Natural killer cell treated with Interleukin-12 subunit alpha and Interleukin-12 subunit beta and Interleukin-15 and Interleukin-18, amount 100 ng/mL, for 72 hours (primary cell): ENCODE data around the gene PPM1H. TPM values are rescaled to one million over a fixed set of nuclear protein-coding genes. Genes with fewer than 3 reads are reported as not detected.
"Not testable (repeated sequence)": the region's sequence is repeated elsewhere in the genome, so short reads cannot be mapped to it uniquely, and the experiment has no call there.

ENCODE experiments used
- ATAC-seq, 2 donors: fragments of 150-1000 bp; cut with Tn5 transposase in 1 of 2; sonication (Bioruptor Pico), chemical (Tn5 transposase) in 1 of 2; 2 replicates each; pipeline ENCODE4 v1.10.0; 2021
- DNase-seq: peaks from one replicate; pipeline ENCODE4 v3.0.0; 2022; ENCODE audit warnings: low spot score
- H3K27ac Mint-ChIP-seq, 2 donors: 1 replicate in 1 of 2; 2 replicates in 1 of 2; pipeline ENCODE4 v1.8.0; 2022; ENCODE audit warnings: mixed read lengths in 2 of 2, mild to moderate bottlenecking in 1 of 2, moderate library complexity in 1 of 2
- H3K27me3 Mint-ChIP-seq, 2 donors: 1 replicate in 1 of 2; 2 replicates in 1 of 2; pipeline ENCODE4 v1.8.0; 2022; ENCODE audit warnings: mixed read lengths in 2 of 2
- H3K36me3 Mint-ChIP-seq: one replicate; pipeline ENCODE4 v1.8.0; 2022; ENCODE audit warnings: mixed read lengths
- H3K4me1 Mint-ChIP-seq, 2 donors: 1 replicate in 1 of 2; 2 replicates in 1 of 2; pipeline ENCODE4 v1.8.0; 2022; ENCODE audit warnings: low read depth in 2 of 2, mixed read lengths in 2 of 2, mild to moderate bottlenecking in 1 of 2
- H3K4me3 Mint-ChIP-seq: one replicate; pipeline ENCODE4 v1.8.0; 2022; ENCODE audit warnings: mixed read lengths
- H3K9me3 Mint-ChIP-seq: 2 replicates; pipeline ENCODE4 v1.8.0; 2022; ENCODE audit warnings: mixed read lengths
- total RNA-seq, 2 donors: library from RNA; stranded (reverse); gene quantifications; one replicate each; pipeline ENCODE4 v1.2.3, GENCODE V29; 2022

PPM1H gene, protein sequence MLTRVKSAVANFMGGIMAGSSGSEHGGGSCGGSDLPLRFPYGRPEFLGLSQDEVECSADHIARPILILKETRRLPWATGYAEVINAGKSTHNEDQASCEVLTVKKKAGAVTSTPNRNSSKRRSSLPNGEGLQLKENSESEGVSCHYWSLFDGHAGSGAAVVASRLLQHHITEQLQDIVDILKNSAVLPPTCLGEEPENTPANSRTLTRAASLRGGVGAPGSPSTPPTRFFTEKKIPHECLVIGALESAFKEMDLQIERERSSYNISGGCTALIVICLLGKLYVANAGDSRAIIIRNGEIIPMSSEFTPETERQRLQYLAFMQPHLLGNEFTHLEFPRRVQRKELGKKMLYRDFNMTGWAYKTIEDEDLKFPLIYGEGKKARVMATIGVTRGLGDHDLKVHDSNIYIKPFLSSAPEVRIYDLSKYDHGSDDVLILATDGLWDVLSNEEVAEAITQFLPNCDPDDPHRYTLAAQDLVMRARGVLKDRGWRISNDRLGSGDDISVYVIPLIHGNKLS
- total RNA-seq, result under 1 TPM in 1 of 2 donors, not detected in 1; 0.38 TPM

DNA sequence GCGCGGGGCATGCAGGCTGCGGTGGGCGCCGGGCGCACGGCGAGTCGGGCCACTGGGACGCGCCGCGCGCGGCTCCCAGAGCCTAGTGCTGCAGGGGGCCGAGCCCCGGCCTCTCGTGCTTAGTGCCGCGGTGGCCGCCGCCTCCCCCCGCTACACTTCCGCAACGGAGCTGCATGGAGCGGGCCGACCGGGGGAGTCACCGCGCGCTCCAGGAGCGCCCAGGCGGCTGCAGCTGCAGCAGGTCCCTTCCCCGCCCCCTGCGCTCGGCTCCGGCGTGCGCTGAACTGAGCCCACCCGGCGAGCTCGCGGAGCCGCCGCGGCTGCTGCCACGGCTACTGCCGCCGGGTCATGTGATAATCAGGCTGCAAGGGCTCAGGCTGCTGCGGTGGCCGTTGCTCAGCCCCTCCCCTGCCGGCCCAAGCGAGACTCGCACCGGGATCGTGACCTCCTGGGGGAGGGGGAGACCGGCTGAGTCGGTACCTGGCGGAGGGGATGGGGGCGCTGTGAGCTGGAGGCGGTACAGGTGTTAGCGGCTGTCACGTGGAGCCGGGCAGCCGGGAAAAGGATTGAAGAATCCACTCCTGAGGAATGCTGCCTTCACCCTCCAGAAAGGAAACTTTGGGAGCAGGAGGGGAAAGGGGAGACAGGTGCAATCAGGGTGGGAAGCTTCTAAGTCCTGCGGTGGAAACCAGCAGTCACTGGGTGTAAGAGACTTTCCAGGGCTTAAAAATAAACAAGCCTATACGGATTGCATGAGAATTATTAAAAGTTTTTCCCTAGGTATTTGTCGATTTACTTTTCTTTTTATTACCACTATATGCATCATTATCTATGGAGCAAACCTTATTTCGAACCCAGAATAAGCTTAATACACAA lies at the start of gene PPM1H:
Gene PPM1H, minus strand, starts transcription at position 352 of the 876 bp plus-strand sequence. CDS start 414 bp downstream, outside the sequence.
- H3K4me3 Mint-ChIP-seq, result peak within 1 kb of the TSS; percentile 81
- peaks cover 3% of the 10 kb centered on the region for H3K9me3 Mint-ChIP-seq
- peak within 1 kb of the TSS in 1 of 2 donors; percentile 27 for H3K27ac Mint-ChIP-seq
- ATAC-seq (peak; percentile 81 to 85), DNase-seq (no peak)
- peaks cover 11% of the 10 kb centered on the region in 2 donors for H3K4me1 Mint-ChIP-seq
- no peaks in the 10 kb centered on the region for H3K36me3 Mint-ChIP-seq
- peaks cover 21 to 25% of the 10 kb centered on the region in 2 donors for H3K27me3 Mint-ChIP-seq

DNA sequence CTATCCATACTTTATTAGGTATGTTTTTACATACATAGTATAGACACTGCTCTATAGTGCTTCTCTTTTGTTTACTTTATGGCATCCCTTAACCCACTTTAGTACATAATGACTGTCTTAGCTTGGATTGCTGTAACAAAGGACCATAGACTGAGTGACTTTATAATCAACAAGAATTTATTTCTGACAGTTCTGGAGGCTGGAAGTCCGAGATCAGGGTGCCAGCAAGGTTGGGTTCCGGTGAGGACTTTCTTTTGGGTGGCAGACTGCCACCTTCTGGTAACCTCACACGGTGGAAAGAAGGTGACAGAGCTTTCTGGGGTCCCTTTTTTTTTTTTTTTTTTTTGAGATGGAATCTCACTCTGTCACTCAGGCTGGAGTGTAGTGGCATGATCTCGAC lies 48.6 kb upstream of the PPM1H start:
- H3K27me3 Mint-ChIP-seq, result peaks cover 0 to 6% of the 10 kb centered on the region in 2 donors
- ATAC-seq (no peak), DNase-seq (no peak)
- H3K36me3 Mint-ChIP-seq, result no peaks in the 10 kb centered on the region
- H3K4me1 Mint-ChIP-seq, result no peaks in the 10 kb centered on the region
- H3K4me3 Mint-ChIP-seq, result no peak overlapping the region
- peaks cover 3% of the 10 kb centered on the region for H3K9me3 Mint-ChIP-seq
- no peak overlapping the region for H3K27ac Mint-ChIP-seq

DNA sequence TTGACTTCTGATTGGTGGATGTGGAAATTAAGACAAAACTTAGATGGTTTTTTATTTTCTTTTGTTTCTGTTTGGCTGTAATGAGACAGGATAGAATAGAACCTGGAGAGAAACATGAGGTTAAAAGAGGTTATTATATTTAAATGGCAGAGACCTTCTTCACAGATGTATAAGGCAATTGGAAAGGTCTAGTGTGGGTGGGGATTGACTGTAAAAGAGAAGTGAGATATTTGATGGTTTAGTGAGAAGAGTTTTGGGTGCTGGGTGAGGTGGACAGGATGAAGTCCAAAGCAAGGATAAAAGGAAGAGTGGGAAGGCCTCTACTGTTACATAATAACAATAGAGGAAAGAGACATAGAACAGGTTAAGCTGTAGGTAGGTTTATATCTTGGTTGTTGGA lies 43.8 kb upstream of the PPM1H start:
- H3K27me3 Mint-ChIP-seq, result no peaks in the 10 kb centered on the region
- H3K27ac Mint-ChIP-seq, result no peak overlapping the region
- no peaks in the 10 kb centered on the region for H3K4me1 Mint-ChIP-seq
- no peaks in the 10 kb centered on the region for H3K36me3 Mint-ChIP-seq
- ATAC-seq (no peak), DNase-seq (no peak)
- H3K4me3 Mint-ChIP-seq, result no peak overlapping the region
- H3K9me3 Mint-ChIP-seq, result no peaks in the 10 kb centered on the region

DNA sequence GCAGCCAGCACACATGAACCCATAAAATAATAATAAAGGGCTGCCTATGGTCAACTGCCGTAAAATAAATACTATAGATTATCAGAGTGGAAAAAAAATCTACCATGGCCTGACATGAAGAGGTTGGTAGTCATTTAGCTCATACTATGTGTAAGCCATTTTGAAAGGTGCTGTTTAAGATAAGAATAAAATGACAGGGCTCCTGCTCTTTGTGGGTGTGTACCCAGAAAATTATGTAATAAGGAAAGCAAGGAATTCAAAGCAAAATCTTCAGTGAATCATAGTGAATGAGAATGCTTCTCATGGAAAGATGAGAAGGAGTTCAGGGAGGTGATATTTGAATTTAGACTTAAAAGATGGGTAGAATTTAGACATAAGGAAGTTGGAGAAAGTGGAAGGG lies 42.9 kb upstream of the PPM1H start:
- Mint-ChIP-seq H3K27ac (no peak overlapping the region), H3K36me3 (no peaks in the 10 kb centered on the region), H3K4me3 (no peak overlapping the region), H3K27me3 (no peaks in the 10 kb centered on the region), H3K4me1 (no peaks in the 10 kb centered on the region), H3K9me3 (no peaks in the 10 kb centered on the region)
- ATAC-seq (no peak), DNase-seq (no peak)

DNA sequence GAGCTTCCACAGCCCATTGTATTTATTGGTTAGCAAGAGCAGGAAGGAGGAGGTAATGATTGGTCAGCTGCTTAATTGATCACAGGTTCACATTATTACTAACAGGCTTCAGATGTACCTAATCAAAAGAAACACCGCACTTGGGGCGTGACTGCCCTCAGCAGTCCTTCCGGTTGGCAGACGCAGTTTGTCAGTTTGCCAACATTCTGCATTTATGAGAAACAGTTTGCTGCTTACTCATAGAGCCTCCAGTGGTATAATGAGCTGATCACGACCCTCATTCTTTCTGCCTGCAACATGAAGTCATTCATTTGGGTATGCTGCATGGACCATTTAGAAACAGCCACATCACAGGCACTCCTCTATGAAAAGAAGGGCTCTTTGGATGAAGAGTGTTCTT lies 42.5 kb upstream of the PPM1H start:
- no peaks in the 10 kb centered on the region for H3K9me3 Mint-ChIP-seq
- no peak overlapping the region for H3K4me3 Mint-ChIP-seq
- no peak overlapping the region for H3K27ac Mint-ChIP-seq
- DNase-seq (no peak), ATAC-seq (no peak)
- H3K36me3 Mint-ChIP-seq, result no peaks in the 10 kb centered on the region
- no peaks in the 10 kb centered on the region for H3K4me1 Mint-ChIP-seq
- H3K27me3 Mint-ChIP-seq, result no peaks in the 10 kb centered on the region

DNA sequence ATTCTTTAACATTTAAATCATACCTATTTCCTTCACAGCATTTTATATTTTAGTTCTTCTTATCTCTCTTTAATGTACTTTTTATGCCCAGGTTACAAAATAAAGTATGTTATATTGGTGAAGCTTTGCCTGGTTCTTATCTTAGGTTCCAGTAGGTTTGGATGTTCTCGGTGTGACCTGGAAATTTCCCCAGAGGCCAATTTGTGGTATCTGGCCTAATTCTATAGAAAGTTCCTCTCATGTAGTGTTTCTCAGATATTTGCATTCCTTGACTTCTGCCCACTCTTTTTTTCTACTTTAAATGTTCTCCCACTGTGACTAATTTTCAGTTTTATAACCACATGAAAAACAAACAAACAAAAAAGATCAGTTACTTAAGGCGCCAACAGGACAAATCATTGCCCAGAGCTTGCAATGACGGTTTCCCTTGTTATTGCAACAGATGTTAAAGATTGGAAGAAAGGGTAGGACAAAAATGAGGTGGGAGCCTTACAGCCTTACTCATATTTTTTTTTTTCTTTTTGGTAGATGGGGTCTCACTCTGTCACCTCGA lies 41.2 kb upstream of the PPM1H start:
- no peaks in the 10 kb centered on the region for H3K27me3 Mint-ChIP-seq
- H3K4me1 Mint-ChIP-seq, result no peaks in the 10 kb centered on the region
- no peaks in the 10 kb centered on the region for H3K36me3 Mint-ChIP-seq
- H3K9me3 Mint-ChIP-seq, result no peaks in the 10 kb centered on the region
- DNase-seq (no peak), ATAC-seq (no peak)
- H3K27ac Mint-ChIP-seq, result no peak overlapping the region
- H3K4me3 Mint-ChIP-seq, result no peak overlapping the region

DNA sequence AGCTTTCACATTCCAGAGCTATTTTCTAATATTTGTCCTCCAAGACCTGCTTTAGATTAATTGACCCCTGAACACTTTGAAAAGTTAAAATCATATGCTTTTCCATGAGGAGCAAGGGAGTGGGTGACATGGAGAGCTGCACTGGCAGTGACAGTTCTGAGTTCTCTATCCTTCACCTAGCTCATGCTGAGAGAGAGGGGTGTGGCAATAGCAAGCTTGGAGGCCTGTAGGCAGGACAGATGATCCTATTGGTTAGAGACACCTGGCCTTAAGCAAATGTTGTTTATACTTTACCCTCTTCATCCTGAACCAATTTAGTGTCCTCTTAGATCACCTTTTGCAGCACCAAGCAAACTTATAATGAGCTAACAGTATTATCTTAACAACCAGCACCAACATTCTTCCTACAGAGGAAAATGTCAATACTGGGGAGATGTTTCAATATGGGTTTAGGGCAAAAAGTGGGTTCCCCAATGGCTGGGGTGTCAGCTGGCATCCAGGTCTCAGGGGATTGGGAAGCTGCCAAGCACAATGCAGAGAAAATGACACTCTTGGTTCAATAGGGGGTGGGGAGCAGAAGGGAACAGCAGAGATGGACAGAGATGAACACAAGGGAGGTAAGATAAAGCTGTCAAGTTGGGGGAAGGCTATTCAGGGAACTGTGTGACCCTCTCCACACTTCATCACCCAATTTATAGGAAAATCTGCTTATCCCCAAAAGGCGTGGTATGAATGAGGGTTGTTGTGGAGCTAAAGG lies 37.0 kb upstream of the PPM1H start:
- Mint-ChIP-seq H3K4me3 (no peak overlapping the region), H3K4me1 (no peaks in the 10 kb centered on the region), H3K27ac (no peak overlapping the region), H3K9me3 (no peaks in the 10 kb centered on the region), H3K36me3 (no peaks in the 10 kb centered on the region), H3K27me3 (no peaks in the 10 kb centered on the region)
- DNase-seq (no peak), ATAC-seq (no peak)

DNA sequence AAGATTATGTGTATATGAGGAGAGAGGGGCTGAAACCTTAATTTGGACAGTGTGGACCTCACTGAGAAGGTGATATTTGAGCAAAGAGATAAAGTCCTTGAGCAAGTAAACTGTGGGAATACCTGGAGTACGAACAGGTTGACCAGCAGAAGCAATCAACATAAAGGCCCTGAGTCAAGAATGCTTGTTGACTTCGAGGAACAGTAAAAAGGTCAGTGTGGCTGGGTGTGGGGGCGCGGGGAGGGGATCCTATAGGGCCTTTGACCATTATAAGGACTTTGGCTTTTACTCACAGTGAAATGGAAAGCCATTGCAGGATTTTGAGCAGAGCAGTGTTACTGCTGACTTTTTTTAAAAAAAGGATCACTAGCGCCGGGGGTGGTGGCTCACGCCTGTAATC lies 34.7 kb upstream of the PPM1H start:
- Mint-ChIP-seq H3K27ac (no peak overlapping the region), H3K9me3 (no peaks in the 10 kb centered on the region), H3K4me3 (no peak overlapping the region), H3K36me3 (no peaks in the 10 kb centered on the region), H3K4me1 (no peaks in the 10 kb centered on the region), H3K27me3 (no peaks in the 10 kb centered on the region)
- DNase-seq (no peak), ATAC-seq (no peak)

DNA sequence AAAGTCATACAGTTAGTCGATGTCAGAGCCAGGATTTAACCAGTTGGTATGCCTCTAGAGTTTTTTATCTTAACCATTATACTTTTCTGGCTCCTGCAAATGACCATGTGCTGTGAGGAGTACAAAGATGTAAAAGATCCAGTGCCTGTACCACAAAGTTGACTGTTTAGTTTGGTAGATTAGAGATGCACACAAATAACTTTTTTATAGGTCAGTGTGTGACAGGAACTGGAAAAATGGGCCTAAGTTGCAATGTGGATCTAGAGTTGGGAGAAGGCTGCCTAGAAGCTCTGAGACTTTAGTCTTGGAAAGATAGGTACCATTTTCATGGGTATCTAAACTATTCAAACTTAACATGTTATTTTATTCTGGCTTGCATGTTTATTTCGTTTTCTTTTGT lies 32.8 kb upstream of the PPM1H start:
- DNase-seq, result no peak
- H3K27me3 Mint-ChIP-seq, result no peaks in the 10 kb centered on the region
- ATAC-seq, result no peak
- H3K27ac Mint-ChIP-seq, result no peak overlapping the region
- no peaks in the 10 kb centered on the region for H3K36me3 Mint-ChIP-seq
- H3K4me3 Mint-ChIP-seq, result no peak overlapping the region
- H3K4me1 Mint-ChIP-seq, result no peaks in the 10 kb centered on the region
- no peaks in the 10 kb centered on the region for H3K9me3 Mint-ChIP-seq

DNA sequence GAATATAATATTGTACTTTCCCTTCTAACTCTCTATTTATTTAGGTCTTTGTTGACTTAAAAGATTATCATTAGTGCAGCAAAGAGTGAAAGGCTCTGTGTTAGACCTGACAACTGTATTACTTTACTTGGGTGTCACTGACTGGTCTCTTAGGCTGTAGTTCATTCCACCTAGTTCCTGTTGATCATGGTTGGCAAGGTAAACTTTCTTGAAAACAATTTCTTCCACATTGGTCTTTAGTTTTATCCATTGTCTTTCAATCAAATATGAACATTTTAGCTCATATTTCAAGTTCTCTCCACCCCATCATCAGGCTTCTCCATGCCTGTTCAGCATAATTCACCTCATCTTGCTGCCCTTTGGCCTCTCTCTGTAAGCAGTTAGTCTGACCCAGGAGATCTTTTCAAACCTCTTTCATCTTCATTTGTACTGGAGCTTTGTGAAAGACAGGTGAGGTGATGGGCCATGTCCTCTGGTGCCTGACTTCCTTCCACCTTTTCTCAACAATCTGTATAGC lies 32.1 kb upstream of the PPM1H start:
- Mint-ChIP-seq H3K27ac (no peak overlapping the region), H3K36me3 (no peaks in the 10 kb centered on the region), H3K4me1 (no peaks in the 10 kb centered on the region), H3K4me3 (no peak overlapping the region), H3K9me3 (no peaks in the 10 kb centered on the region), H3K27me3 (no peaks in the 10 kb centered on the region)
- DNase-seq (no peak), ATAC-seq (no peak)

DNA sequence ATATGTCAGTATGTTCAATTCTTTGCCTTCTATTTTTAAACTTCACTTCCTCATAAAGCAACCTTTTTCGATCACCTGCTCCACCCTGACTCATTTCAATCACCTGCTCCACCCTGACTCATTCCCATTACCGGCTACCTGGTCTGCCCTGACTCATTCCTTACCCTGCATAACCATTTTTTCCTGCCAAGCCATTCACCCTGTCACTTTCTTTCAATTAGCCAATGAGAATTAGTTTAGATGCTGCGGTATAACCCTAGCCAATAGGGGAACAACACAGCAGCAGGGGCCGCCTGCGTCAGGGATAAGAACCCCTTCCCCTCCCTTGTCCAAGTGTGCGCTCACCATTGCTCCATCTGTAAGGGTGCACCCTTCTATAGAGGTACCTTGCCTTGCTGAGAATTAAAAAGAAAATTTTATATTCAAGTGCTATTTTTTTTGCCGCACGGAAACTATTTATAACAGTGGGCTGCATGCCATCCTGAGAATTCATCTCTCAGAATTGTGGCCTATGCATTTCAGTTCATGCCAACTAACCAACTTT lies 31.6 kb upstream of the PPM1H start:
- not testable (repeated sequence) for ATAC-seq, H3K4me3 Mint-ChIP-seq, H3K27me3 Mint-ChIP-seq, DNase-seq, H3K4me1 Mint-ChIP-seq, H3K36me3 Mint-ChIP-seq, H3K9me3 Mint-ChIP-seq, H3K27ac Mint-ChIP-seq

DNA sequence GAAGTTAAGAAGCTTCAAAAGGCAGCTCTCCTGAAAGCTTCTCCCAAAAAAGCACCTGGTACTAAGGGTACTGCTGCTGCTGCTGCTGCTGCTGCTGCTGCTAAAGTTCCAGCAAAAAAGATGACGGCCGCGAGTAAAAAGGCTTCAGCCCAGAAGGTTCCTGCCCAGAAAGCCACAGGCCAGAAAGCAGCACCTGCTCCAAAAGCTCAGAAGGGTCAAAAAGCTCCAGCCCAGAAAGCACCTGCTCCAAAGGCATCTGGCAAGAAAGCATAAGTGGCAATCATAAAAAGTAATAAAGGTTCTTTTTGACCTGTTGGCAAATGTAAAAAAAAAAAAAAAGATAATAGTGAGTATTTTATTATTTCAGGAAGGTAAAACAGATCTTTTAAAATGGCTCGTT lies 30.8 kb upstream of the PPM1H start:
- H3K36me3 Mint-ChIP-seq, H3K4me3 Mint-ChIP-seq, DNase-seq, H3K27ac Mint-ChIP-seq, ATAC-seq, H3K9me3 Mint-ChIP-seq, H3K4me1 Mint-ChIP-seq, H3K27me3 Mint-ChIP-seq: not testable (repeated sequence)

DNA sequence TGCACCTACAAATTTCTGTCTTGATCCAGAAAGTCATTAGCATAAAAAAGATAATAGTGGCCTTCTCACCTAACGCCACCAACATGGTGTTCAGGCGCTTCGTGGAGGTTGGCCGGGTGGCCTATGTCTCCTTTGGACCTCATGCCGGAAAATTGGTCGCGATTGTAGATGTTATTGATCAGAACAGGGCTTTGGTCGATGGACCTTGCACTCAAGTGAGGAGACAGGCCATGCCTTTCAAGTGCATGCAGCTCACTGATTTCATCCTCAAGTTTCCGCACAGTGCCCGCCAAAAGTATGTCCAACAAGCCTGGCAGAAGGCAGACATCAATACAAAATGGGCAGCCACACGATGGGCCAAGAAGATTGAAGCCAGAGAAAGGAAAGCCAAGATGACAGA lies 30.3 kb upstream of the PPM1H start:
- H3K27me3 Mint-ChIP-seq, H3K27ac Mint-ChIP-seq, H3K36me3 Mint-ChIP-seq, DNase-seq, H3K4me3 Mint-ChIP-seq, H3K9me3 Mint-ChIP-seq, H3K4me1 Mint-ChIP-seq, ATAC-seq: not testable (repeated sequence)
